Natural killer cell (primary cell): ENCODE measurements around the gene ERV3-1. TPM values are rescaled to one million over a fixed set of nuclear protein-coding genes. Genes with fewer than 3 reads are reported as not detected.
A peak's percentile ranks its signal among the peaks of the same experiment; 100 is the strongest.

Experiments
- ATAC-seq, 3 donors: fragments of 150-1000 bp in 2 of 3; fragments of 200-7000 bp in 1 of 3; cut with Tn5 transposase; 1 replicate in 1 of 3; 2 replicates in 2 of 3; pipeline ENCODE4 v1.10.0; 2021; ENCODE audit warnings: mild to moderate bottlenecking in 2 of 3, moderate library complexity in 2 of 3
- DNase-seq, 2 donors: peaks; one replicate each; pipeline versions ENCODE4 v3.0.0 to v3.0.0-alpha.2; 2013 to 2021; ENCODE audit warnings: mixed read lengths in 1 of 2
- H3K27ac ChIP-seq: one replicate; pipeline ENCODE4 v1.5.1; 2013; ENCODE audit warnings: mild to moderate bottlenecking, low read length
- H3K27me3 ChIP-seq: one replicate; pipeline ENCODE4 v1.6.1; 2013; ENCODE audit warnings: low read length; ENCODE audit not compliant: control insufficient read depth, insufficient read depth
- H3K36me3 ChIP-seq: one replicate; pipeline ENCODE4 v1.6.1; 2013; ENCODE audit warnings: low read length; ENCODE audit not compliant: control insufficient read depth, insufficient read depth
- H3K4me1 ChIP-seq: one replicate; pipeline ENCODE4 v1.6.1; 2013; ENCODE audit warnings: low read length; ENCODE audit not compliant: control insufficient read depth, insufficient read depth
- H3K4me3 ChIP-seq: one replicate; pipeline ENCODE4 v1.5.1; 2013; ENCODE audit warnings: low read length
- H3K9me3 ChIP-seq: one replicate; pipeline ENCODE4 v1.6.1; 2013; ENCODE audit warnings: low read length; ENCODE audit not compliant: control insufficient read depth, insufficient read depth
- H3K27ac Mint-ChIP-seq, 2 donors: one replicate each; pipeline ENCODE4 v1.8.0; 2022; ENCODE audit warnings: mild to moderate bottlenecking in 2 of 2, mixed read lengths in 2 of 2, moderate library complexity in 1 of 2
- H3K27me3 Mint-ChIP-seq, 2 donors: one replicate each; pipeline ENCODE4 v1.8.0; 2022; ENCODE audit warnings: low read depth in 2 of 2, mixed read lengths in 2 of 2
- H3K36me3 Mint-ChIP-seq: one replicate; pipeline ENCODE4 v1.8.0; 2022; ENCODE audit warnings: mixed read lengths
- H3K4me1 Mint-ChIP-seq, 2 donors: one replicate each; pipeline ENCODE4 v1.8.0; 2022; ENCODE audit warnings: mixed read lengths in 2 of 2
- H3K4me3 Mint-ChIP-seq: one replicate; pipeline ENCODE4 v1.8.0; 2022; ENCODE audit warnings: mild to moderate bottlenecking, moderate library complexity, mixed read lengths
- H3K9me3 Mint-ChIP-seq, 2 donors: one replicate each; pipeline ENCODE4 v1.8.0; 2022; ENCODE audit warnings: mixed read lengths in 2 of 2
- WGBS: methylation state at CpG from one replicate; pipeline ENCODE4 v1.1.7; 2013; ENCODE audit warnings: missing lambda C conversion rate; ENCODE audit not compliant: insufficient coverage; 5-methylcytosine and 5-hydroxymethylcytosine counted together
- intact Hi-C: fragments of 100-400 bp; cut with micrococcal nuclease; formaldehyde crosslinking; loops from one replicate; pipeline ENCODE4 v1.14.2; 2022
- total RNA-seq, 4 donors: library from RNA; stranded (reverse); fragments of 120-200 nt in 1 of 4; gene quantifications; one replicate each; pipeline versions ENCODE4 v1.2.3 to v1.2.4, GENCODE V29; 2013 to 2022
- TF ChIP-seq, protein P1 (sequence below): fragments of 200-600 bp; IDR thresholded peaks from one replicate; pipeline ENCODE4 v1.8.0; 2022; ENCODE audit warnings: antibody characterized with exemption

The ERV3-1 gene
- total RNA-seq, 3 donors from 2014 or later (not counting 1 experiment from before 2014, with no cell fraction given) = 26.3 to 35.1 (median 34.2) TPM

- Histone ChIP-seq H3K27ac (peak overlapping the region; percentile 67), H3K9me3 (peaks cover 55% of the 10 kb centered on the region), H3K36me3 (peaks cover 16% of the 10 kb centered on the region), H3K4me1 (peaks cover 5% of the 10 kb centered on the region), H3K27me3 (no peaks in the 10 kb centered on the region), H3K4me3 (no peak overlapping the region)
- DNase-seq (no peak), ATAC-seq (no peak)
- Mint-ChIP-seq H3K27me3 (no peaks in the 10 kb centered on the region), H3K36me3 (peaks cover 16% of the 10 kb centered on the region), H3K9me3 (peaks cover 3 to 13% of the 10 kb centered on the region in 2 donors), H3K27ac (no peak overlapping the region), H3K4me1 (peaks cover 47 to 49% of the 10 kb centered on the region in 2 donors), H3K4me3 (no peak overlapping the region)
- intact Hi-C loops = no loop called here
- TF ChIP-seq, protein P1, sequence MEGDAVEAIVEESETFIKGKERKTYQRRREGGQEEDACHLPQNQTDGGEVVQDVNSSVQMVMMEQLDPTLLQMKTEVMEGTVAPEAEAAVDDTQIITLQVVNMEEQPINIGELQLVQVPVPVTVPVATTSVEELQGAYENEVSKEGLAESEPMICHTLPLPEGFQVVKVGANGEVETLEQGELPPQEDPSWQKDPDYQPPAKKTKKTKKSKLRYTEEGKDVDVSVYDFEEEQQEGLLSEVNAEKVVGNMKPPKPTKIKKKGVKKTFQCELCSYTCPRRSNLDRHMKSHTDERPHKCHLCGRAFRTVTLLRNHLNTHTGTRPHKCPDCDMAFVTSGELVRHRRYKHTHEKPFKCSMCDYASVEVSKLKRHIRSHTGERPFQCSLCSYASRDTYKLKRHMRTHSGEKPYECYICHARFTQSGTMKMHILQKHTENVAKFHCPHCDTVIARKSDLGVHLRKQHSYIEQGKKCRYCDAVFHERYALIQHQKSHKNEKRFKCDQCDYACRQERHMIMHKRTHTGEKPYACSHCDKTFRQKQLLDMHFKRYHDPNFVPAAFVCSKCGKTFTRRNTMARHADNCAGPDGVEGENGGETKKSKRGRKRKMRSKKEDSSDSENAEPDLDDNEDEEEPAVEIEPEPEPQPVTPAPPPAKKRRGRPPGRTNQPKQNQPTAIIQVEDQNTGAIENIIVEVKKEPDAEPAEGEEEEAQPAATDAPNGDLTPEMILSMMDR = no peak
- 97% methylated on average over 7 of the region's 7 CpGs for WGBS
These were observed 7.7 kb downstream of the ERV3-1 start for GRCh38 chr7:64998865-64999164.

- TF ChIP-seq, protein P1 = no peak
- peaks cover 21% of the 10 kb centered on the region for H3K36me3 Mint-ChIP-seq
- Histone ChIP-seq H3K36me3 (peaks cover 19% of the 10 kb centered on the region), H3K9me3 (peaks cover 62% of the 10 kb centered on the region), H3K27ac (no peak overlapping the region), H3K27me3 (no peaks in the 10 kb centered on the region), H3K4me3 (no peak overlapping the region), H3K4me1 (peaks cover 5% of the 10 kb centered on the region)
- H3K4me3 Mint-ChIP-seq = no peak overlapping the region
- intact Hi-C loops = no loop called here
- H3K27ac Mint-ChIP-seq = no peak overlapping the region
- 98% methylated on average over 8 of the region's 8 CpGs for WGBS
- peaks cover 3 to 13% of the 10 kb centered on the region in 2 donors for H3K9me3 Mint-ChIP-seq
- peaks cover 39 to 42% of the 10 kb centered on the region in 2 donors for H3K4me1 Mint-ChIP-seq
- H3K27me3 Mint-ChIP-seq = no peaks in the 10 kb centered on the region
- DNase-seq (no peak), ATAC-seq (no peak)
These were observed 8.5 kb downstream of the ERV3-1 start for GRCh38 chr7:64997927-64998391.

DNA sequence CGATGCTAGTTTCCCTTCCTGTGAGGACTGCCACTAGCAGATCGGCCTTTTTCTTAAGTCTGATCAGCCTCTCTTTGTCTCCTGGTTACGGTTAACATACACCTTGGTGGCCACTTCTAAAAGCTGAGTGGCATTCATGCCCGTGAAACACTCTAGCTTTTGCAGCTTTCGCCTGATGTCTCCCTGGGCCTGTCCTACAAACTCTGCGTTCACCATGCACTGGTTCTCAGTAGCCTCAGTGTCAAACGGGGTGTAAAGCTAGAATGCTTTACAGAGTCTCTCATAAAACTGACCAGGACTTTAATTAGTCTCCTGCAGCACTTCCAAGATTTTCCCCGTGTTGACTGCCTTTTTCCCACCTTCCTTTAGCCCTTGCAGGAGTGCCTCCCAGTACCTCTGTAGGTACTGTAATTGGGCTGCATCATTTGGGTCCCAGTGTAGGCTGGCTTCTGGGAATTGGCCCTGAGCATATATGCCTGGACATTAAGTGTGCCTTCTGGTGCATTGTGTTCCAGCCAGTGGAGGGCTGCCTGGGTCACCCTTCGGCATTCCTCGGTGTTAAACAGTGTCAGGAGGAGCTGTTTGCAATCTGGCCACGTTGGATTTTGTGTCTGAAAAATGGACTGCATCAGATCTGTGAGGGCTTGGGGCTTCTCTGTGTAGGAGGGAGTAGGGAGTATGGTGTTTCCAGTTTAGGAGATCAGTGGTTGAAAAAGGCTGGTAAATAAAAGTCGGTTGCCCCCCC, 9.2 kb downstream of the ERV3-1 start:
- Histone ChIP-seq H3K36me3 (peaks cover 19% of the 10 kb centered on the region), H3K27ac (no peak overlapping the region), H3K4me3 (no peak overlapping the region), H3K4me1 (peaks cover 5% of the 10 kb centered on the region), H3K9me3 (peaks cover 68% of the 10 kb centered on the region), H3K27me3 (no peaks in the 10 kb centered on the region)
- Mint-ChIP-seq H3K27ac (no peak overlapping the region), H3K27me3 (no peaks in the 10 kb centered on the region), H3K4me1 (peaks cover 33 to 37% of the 10 kb centered on the region in 2 donors), H3K36me3 (peaks cover 24% of the 10 kb centered on the region), H3K9me3 (peaks cover 4 to 15% of the 10 kb centered on the region in 2 donors), H3K4me3 (no peak overlapping the region)
- no peak for DNase-seq
- TF ChIP-seq, protein P1 = no peak
- 98% methylated on average over 12 of the region's 12 CpGs for WGBS
- no peak for ATAC-seq
- intact Hi-C loops = no loop called here

DNA sequence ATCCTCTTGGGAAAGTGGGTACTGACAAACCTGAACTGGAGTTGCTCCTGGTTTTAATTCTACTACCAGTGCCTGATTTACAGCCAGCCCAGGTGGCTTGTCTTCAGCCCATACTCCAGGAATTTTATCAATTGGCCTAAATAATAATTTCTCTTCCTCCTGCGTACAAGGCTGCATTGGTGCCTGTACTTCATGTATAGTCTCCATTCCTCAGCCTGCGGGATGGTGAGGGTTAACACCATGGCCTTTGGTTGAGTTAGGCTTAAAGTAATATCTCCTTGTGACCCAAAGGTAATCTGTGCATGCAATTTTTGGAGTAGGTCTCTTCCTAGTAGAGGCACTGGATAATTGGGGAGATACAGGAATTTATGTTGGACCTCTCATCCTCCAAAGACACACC, 10.2 kb downstream of the ERV3-1 start:
- Histone ChIP-seq H3K36me3 (peaks cover 18% of the 10 kb centered on the region), H3K4me1 (peaks cover 5% of the 10 kb centered on the region), H3K27ac (no peak overlapping the region), H3K4me3 (no peak overlapping the region), H3K9me3 (peaks cover 78% of the 10 kb centered on the region), H3K27me3 (no peaks in the 10 kb centered on the region)
- WGBS = 100% methylated on average over 2 of the region's 2 CpGs
- DNase-seq (no peak), ATAC-seq (no peak)
- Mint-ChIP-seq H3K36me3 (peaks cover 34% of the 10 kb centered on the region), H3K4me1 (peaks cover 26 to 29% of the 10 kb centered on the region in 2 donors), H3K27ac (no peak overlapping the region), H3K4me3 (no peak overlapping the region), H3K9me3 (peaks cover 5 to 17% of the 10 kb centered on the region in 2 donors), H3K27me3 (no peaks in the 10 kb centered on the region)
- TF ChIP-seq, protein P1 = no peak
- intact Hi-C loops = no loop called here
